GM23248 (cell line): ENCODE measurements around the gene PCID2. TPM values are rescaled to one million over a fixed set of nuclear protein-coding genes. Genes with fewer than 3 reads are reported as not detected.

Experiments
- DNase-seq: peaks from one replicate; pipeline ENCODE4 v3.0.0-alpha.2; 2015
- H2AFZ ChIP-seq: fragments of 200-600 bp; sonication (generic); 2 replicates; pipeline ENCODE4 v1.6.1; 2016; ENCODE audit warnings: antibody characterized with exemption
- H3F3A ChIP-seq: fragments of 200-600 bp; sonication (generic); 2 replicates; pipeline ENCODE4 v1.6.1; 2016; ENCODE audit warnings: mild to moderate bottlenecking, antibody characterized with exemption, mixed run types; ENCODE audit not compliant: insufficient read depth
- H3K27ac ChIP-seq: fragments of 200-600 bp; sonication (generic); 2 replicates; pipeline ENCODE4 v1.5.1; 2016; ENCODE audit warnings: mild to moderate bottlenecking
- H3K27me3 ChIP-seq: fragments of 200-600 bp; sonication (generic); replicated peaks from 2 replicates; pipeline ENCODE4 v1.6.1; 2016; ENCODE audit warnings: mild to moderate bottlenecking; ENCODE audit not compliant: insufficient read depth
- H3K36me3 ChIP-seq: fragments of 200-600 bp; sonication (generic); 2 replicates; pipeline ENCODE4 v1.6.1; 2016; ENCODE audit warnings: low read depth, mild to moderate bottlenecking
- H3K4me1 ChIP-seq: fragments of 200-600 bp; sonication (generic); 2 replicates; pipeline ENCODE4 v1.6.1; 2016; ENCODE audit warnings: mild to moderate bottlenecking; ENCODE audit not compliant: insufficient read depth
- H3K4me2 ChIP-seq: fragments of 200-600 bp; sonication (generic); one replicate; pipeline ENCODE4 v1.6.1; 2016; ENCODE audit warnings: mild to moderate bottlenecking; ENCODE audit not compliant: unreplicated experiment
- H3K4me3 ChIP-seq: fragments of 200-600 bp; sonication (generic); 2 replicates; pipeline ENCODE4 v1.5.1; 2016; ENCODE audit warnings: mild to moderate bottlenecking
- H3K79me2 ChIP-seq: fragments of 200-600 bp; sonication (generic); 2 replicates; pipeline ENCODE4 v1.6.1; 2016; ENCODE audit warnings: mild to moderate bottlenecking; ENCODE audit not compliant: insufficient read depth
- H3K9ac ChIP-seq: fragments of 200-600 bp; sonication (generic); 2 replicates; pipeline ENCODE4 v1.6.1; 2016; ENCODE audit warnings: mild to moderate bottlenecking
- H3K9me2 ChIP-seq: fragments of 200-600 bp; sonication (generic); 2 replicates; pipeline ENCODE4 v1.6.1; 2016; ENCODE audit warnings: mixed run types, mild to moderate bottlenecking, moderate library complexity; ENCODE audit not compliant: insufficient read depth
- H3K9me3 ChIP-seq: fragments of 200-600 bp; sonication (generic); one replicate; pipeline ENCODE4 v1.6.1; 2017; ENCODE audit warnings: low read depth
- H4K20me1 ChIP-seq: fragments of 200-600 bp; sonication (generic); 2 replicates; pipeline ENCODE4 v1.6.0; 2016; ENCODE audit not compliant: insufficient read depth
- EZH2 ChIP-seq: fragments of 200-600 bp; sonication (generic); IDR thresholded peaks from 2 replicates; pipeline ENCODE4 v1.6.1; 2018; ENCODE audit warnings: antibody characterized with exemption, mild to moderate bottlenecking; ENCODE audit not compliant: insufficient read depth, poor library complexity, severe bottlenecking
- EZH2phosphoT487 ChIP-seq: fragments of 200-600 bp; sonication (generic); IDR thresholded peaks from 2 replicates; pipeline ENCODE4 v1.6.1; 2018; ENCODE audit warnings: antibody characterized with exemption, moderate library complexity, mild to moderate bottlenecking, low read depth; ENCODE audit not compliant: insufficient read depth
- WGBS, 2 experiments: methylation state at CpG; one replicate each; pipeline ENCODE4 v1.1.6; 2015 to 2017; ENCODE audit warnings: low lambda C conversion rate in 2 of 2, low coverage in 1 of 2; ENCODE audit errors: missing lambda C conversion rate in 2 of 2; 5-methylcytosine and 5-hydroxymethylcytosine counted together
- in situ Hi-C: fragments of 300-500 bp; cut with MboI; formaldehyde crosslinking; loops from 2 replicates; pipeline ENCODE4 v1.15.0; 2020
- polyA plus RNA-seq: library from polyadenylated mRNA; unstranded; fragments of >200 nt; fragmentation: Nextera tagmentation; extraction: Ambion mirVana; gene quantifications from 2 replicates; pipeline ENCODE4 v1.2.1, GENCODE V29; 2016
- total RNA-seq: library from RNA; depleted of rRNA; stranded (reverse); fragments of >200 nt; shearing (Covaris generic); gene quantifications from 2 replicates; pipeline ENCODE4 v1.2.3, GENCODE V29; 2014

The PCID2 gene
- total and polyA plus RNA-seq, 2 experiments from 2014 or later = 58.3 to 60.7 TPM

- in situ Hi-C loops = no loop called here
- DNase-seq = peak; percentile 81
- no peaks in the 10 kb centered on the region for H4K20me1 ChIP-seq
- H2AFZ ChIP-seq = peak overlapping the region; percentile 93
- H3K4me2 ChIP-seq = peak overlapping the region; percentile 53
- TF ChIP-seq EZH2phosphoT487 (no peak), EZH2 (no peak)
- H3K4me3 ChIP-seq = peak overlapping the region; percentile 68
- WGBS, 2 experiments = 42 to 58% methylated on average over 19 to 28 of the region's 28 CpGs
- H3K9ac ChIP-seq = peak overlapping the region; percentile 50
- no peaks in the 10 kb centered on the region for H3K79me2 ChIP-seq
- H3K27ac ChIP-seq = no peak overlapping the region
- H3F3A ChIP-seq = peaks cover 8% of the 10 kb centered on the region; the same call in 1 of the 2 replicates
- no peaks in the 10 kb centered on the region for H3K9me2 ChIP-seq
- H3K27me3 ChIP-seq = no peaks in the 10 kb centered on the region
- no peaks in the 10 kb centered on the region for H3K9me3 ChIP-seq
- H3K36me3 ChIP-seq = no peaks in the 10 kb centered on the region
- peaks cover 4% of the 10 kb centered on the region; the same call in 1 of the 2 replicates for H3K4me1 ChIP-seq
These were observed 56.5 kb downstream of the PCID2 start for GRCh38 chr13:113151745-113152690.

- Histone ChIP-seq H4K20me1 (no peaks in the 10 kb centered on the region), H3K4me3 (no peak overlapping the region), H3K9me2 (no peaks in the 10 kb centered on the region), H3K79me2 (no peaks in the 10 kb centered on the region), H3K9me3 (no peaks in the 10 kb centered on the region), H3K36me3 (no peaks in the 10 kb centered on the region), H3K27ac (no peak overlapping the region), H3K4me1 (peaks cover 4% of the 10 kb centered on the region; the same call in 1 of the 2 replicates), H3K27me3 (no peaks in the 10 kb centered on the region), H3K4me2 (no peak overlapping the region), H3F3A (peaks cover 8% of the 10 kb centered on the region; the same call in 1 of the 2 replicates), H2AFZ (no peak overlapping the region), H3K9ac (no peak overlapping the region)
- in situ Hi-C loops = no loop called here
- WGBS, 2 experiments = 79 to 80% methylated on average over 30 to 31 of the region's 31 CpGs
- TF ChIP-seq EZH2 = no peak
- no peak for TF ChIP-seq EZH2phosphoT487
- no peak for DNase-seq
These were observed 57.7 kb downstream of the PCID2 start for GRCh38 chr13:113150550-113151365.

DNA sequence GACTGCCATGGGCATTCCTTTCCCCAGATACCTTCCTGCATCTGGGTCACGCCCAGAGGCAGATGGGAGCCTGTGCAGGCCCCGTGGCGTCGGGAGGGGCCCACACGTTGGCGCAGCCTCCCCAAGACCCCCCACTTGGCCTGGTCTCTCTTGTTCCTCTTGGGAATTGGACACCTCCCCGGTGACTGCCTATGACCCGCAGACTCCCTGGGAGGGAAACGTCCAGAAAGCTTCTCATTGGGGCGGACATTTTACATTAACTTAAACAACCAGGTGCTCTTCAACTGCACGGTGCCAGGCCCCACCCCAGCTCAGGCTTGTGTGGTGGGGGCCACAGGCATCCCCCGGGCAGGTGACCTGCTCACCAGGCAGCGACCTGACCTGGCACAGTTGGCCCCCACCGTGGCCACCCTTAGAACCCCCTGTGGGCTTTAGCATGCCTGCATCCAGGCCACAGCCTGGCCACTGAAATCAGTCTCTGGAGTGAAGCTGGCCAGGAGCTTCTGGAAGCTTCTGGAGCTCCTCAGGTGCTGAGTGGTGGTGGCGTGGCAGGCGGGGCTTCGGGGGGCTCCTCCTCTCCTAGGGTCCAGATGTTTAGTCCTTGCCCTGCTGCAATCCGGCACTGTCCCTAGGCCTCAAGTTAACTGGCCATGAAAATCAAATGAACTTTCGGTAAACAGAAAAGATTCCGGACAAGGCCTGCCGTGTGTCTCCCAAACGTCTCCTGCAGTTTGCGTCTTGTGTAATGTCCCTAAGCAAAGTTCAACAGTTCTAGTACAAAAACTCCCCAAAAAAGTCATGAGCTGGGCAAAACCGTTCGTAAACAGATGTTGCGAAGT lies 58.5 kb downstream of the PCID2 start:
- no peak overlapping the region for H3K4me3 ChIP-seq
- peaks cover 4% of the 10 kb centered on the region; the same call in 1 of the 2 replicates for H3K4me1 ChIP-seq
- no peak for DNase-seq
- no peaks in the 10 kb centered on the region for H3K79me2 ChIP-seq
- no peak overlapping the region for H3K4me2 ChIP-seq
- 77 to 78% methylated on average over 26 of the region's 26 CpGs for WGBS, 2 experiments
- H3F3A ChIP-seq = 0 out of 2 replicates have a peak, but pooled peaks cover under 1% of the 10 kb centered on the region
- H3K9me3 ChIP-seq = no peaks in the 10 kb centered on the region
- H3K27me3 ChIP-seq = no peaks in the 10 kb centered on the region
- H3K36me3 ChIP-seq = no peaks in the 10 kb centered on the region
- no peaks in the 10 kb centered on the region for H4K20me1 ChIP-seq
- H2AFZ ChIP-seq = no peak overlapping the region
- TF ChIP-seq EZH2phosphoT487 (no peak), EZH2 (no peak)
- H3K9ac ChIP-seq = no peak overlapping the region
- H3K27ac ChIP-seq = no peak overlapping the region
- in situ Hi-C loops = no loop called here
- no peaks in the 10 kb centered on the region for H3K9me2 ChIP-seq
